GM23338 (cell line): ENCODE data around the gene PAQR4. TPM values are rescaled to one million over a fixed set of nuclear protein-coding genes. Genes with fewer than 3 reads are reported as not detected.

Source experiments
- ATAC-seq: fragments of 200-7000 bp; cut with Tn5 transposase; 3 replicates; pipeline ENCODE4 v1.9.1; 2020
- DNase-seq: peaks from one replicate; pipeline ENCODE4 v3.0.0-alpha.2; 2015; ENCODE audit warnings: low spot score
- H2AFZ ChIP-seq: fragments of 200-600 bp; sonication (generic); 2 replicates; pipeline ENCODE4 v1.8.0; 2016; ENCODE audit warnings: antibody characterized with exemption, mild to moderate bottlenecking, moderate library complexity
- H3F3A ChIP-seq: fragments of 200-600 bp; sonication (generic); replicated peaks from 2 replicates; pipeline ENCODE4 v1.8.0; 2017; ENCODE audit warnings: antibody characterized with exemption, mixed run types, low read depth
- H3K27ac ChIP-seq: fragments of 200-600 bp; sonication (generic); 2 replicates; pipeline ENCODE4 v1.6.1; 2016; ENCODE audit warnings: low read depth
- H3K27me3 ChIP-seq: fragments of 200-600 bp; sonication (generic); 2 replicates; pipeline ENCODE4 v1.8.0; 2016; ENCODE audit warnings: mild to moderate bottlenecking, mixed run types, moderate library complexity; ENCODE audit not compliant: insufficient read depth
- H3K36me3 ChIP-seq: fragments of 200-600 bp; sonication (generic); 2 replicates; pipeline ENCODE4 v1.8.0; 2016; ENCODE audit warnings: mild to moderate bottlenecking; ENCODE audit not compliant: insufficient read depth
- H3K4me1 ChIP-seq: fragments of 200-600 bp; sonication (generic); 2 replicates; pipeline ENCODE4 v1.8.0; 2016; ENCODE audit warnings: mild to moderate bottlenecking, moderate library complexity; ENCODE audit not compliant: insufficient read depth
- H3K4me2 ChIP-seq: fragments of 200-600 bp; sonication (generic); 2 replicates; pipeline ENCODE4 v1.7.1; 2017; ENCODE audit warnings: mixed run types
- H3K4me3 ChIP-seq: fragments of 200-600 bp; sonication (generic); 2 replicates; pipeline ENCODE4 v1.6.1; 2016; ENCODE audit warnings: mixed run types
- H3K79me2 ChIP-seq: fragments of 200-600 bp; sonication (generic); replicated peaks from 2 replicates; pipeline ENCODE4 v1.8.0; 2017; ENCODE audit warnings: mild to moderate bottlenecking; ENCODE audit not compliant: insufficient read depth
- H3K9me2 ChIP-seq: fragments of 200-600 bp; sonication (generic); 2 replicates; pipeline ENCODE4 v1.8.0; 2017; ENCODE audit not compliant: insufficient read depth
- H4K20me1 ChIP-seq: fragments of 200-600 bp; sonication (generic); replicated peaks from 2 replicates; pipeline ENCODE4 v1.8.0; 2017; ENCODE audit warnings: mild to moderate bottlenecking; ENCODE audit not compliant: insufficient read depth
- H3K27ac Mint-ChIP-seq: 2 replicates; pipeline ENCODE4 v1.8.0; 2020; ENCODE audit warnings: inconsistent platforms, mild to moderate bottlenecking, moderate library complexity, mixed read lengths
- H3K27me3 Mint-ChIP-seq: 3 replicates; pipeline ENCODE4 v1.8.0; 2022; ENCODE audit warnings: low read depth, mild to moderate bottlenecking, moderate library complexity, mixed read lengths, inconsistent platforms; ENCODE audit not compliant: insufficient read depth, poor library complexity
- H3K36me3 Mint-ChIP-seq: 3 replicates; pipeline ENCODE4 v1.8.0; 2021; ENCODE audit warnings: low read depth, mild to moderate bottlenecking, inconsistent platforms, moderate library complexity, mixed read lengths
- H3K4me1 Mint-ChIP-seq: 3 replicates; pipeline ENCODE4 v1.8.0; 2020; ENCODE audit warnings: mild to moderate bottlenecking, inconsistent platforms, mixed read lengths
- H3K4me3 Mint-ChIP-seq: 3 replicates; pipeline ENCODE4 v1.8.0; 2021; ENCODE audit warnings: moderate library complexity, mild to moderate bottlenecking, inconsistent platforms, mixed read lengths
- H3K9me3 Mint-ChIP-seq: 3 replicates; pipeline ENCODE4 v1.8.0; 2020; ENCODE audit warnings: moderate library complexity, mild to moderate bottlenecking, inconsistent platforms, mixed read lengths
- CREB1 ChIP-seq: fragments of 250-450 bp; sonication (Bioruptor Pico); IDR thresholded peaks from 2 replicates; pipeline ENCODE4 v1.5.0; 2020; ENCODE audit warnings: low read depth, mild to moderate bottlenecking, moderate library complexity
- EZH2 ChIP-seq: fragments of 200-600 bp; sonication (generic); IDR thresholded peaks from one replicate; pipeline ENCODE4 v1.8.0; 2017; ENCODE audit warnings: antibody characterized with exemption, mild to moderate bottlenecking, low read depth; ENCODE audit not compliant: unreplicated experiment
- NANOG ChIP-seq: IDR thresholded peaks from 2 replicates; pipeline ENCODE4 v1.6.1; 2016; ENCODE audit warnings: antibody characterized with exemption, borderline replicate concordance
- POLR2AphosphoS5 ChIP-seq: IDR thresholded peaks from 2 replicates; pipeline ENCODE4 v1.6.1; 2016; ENCODE audit warnings: antibody characterized with exemption, low read depth
- STAT1 ChIP-seq: IDR thresholded peaks from one replicate; pipeline ENCODE4 v1.6.1; 2016; ENCODE audit warnings: antibody characterized with exemption; ENCODE audit not compliant: unreplicated experiment
- ZNF114 ChIP-seq: fragments of 250-450 bp; sonication (Bioruptor Pico); IDR thresholded peaks from 2 replicates; pipeline ENCODE4 v1.5.0; 2020; ENCODE audit warnings: mild to moderate bottlenecking, moderate library complexity
- ZNF331 ChIP-seq: fragments of 250-450 bp; sonication (Bioruptor Pico); IDR thresholded peaks from 2 replicates; pipeline ENCODE4 v1.5.0; 2020; ENCODE audit warnings: low read depth, mild to moderate bottlenecking, moderate library complexity
- polyA plus RNA-seq: library from polyadenylated mRNA; unstranded; fragments of >200 nt; fragmentation: Nextera tagmentation; extraction: Ambion mirVana; gene quantifications from 2 replicates; pipeline ENCODE4 v1.2.1, GENCODE V29; 2016
- total RNA-seq: library from RNA; depleted of rRNA; stranded (reverse); fragments of >200 nt; shearing (Covaris generic); gene quantifications from 2 replicates; pipeline ENCODE4 v1.2.3, GENCODE V29; 2014
- TF ChIP-seq, protein P1 (sequence below), 2 experiments: fragments of 200-600 bp in 1 of 2; sonication (generic) in 1 of 2; conservative IDR thresholded peaks; 2 replicates each; pipeline versions ENCODE4 v1.5.1 to v1.6.1; 2016 to 2017; ENCODE audit warnings: antibody characterized with exemption in 2 of 2, low read depth in 2 of 2, mild to moderate bottlenecking in 2 of 2, moderate library complexity in 1 of 2
- TF ChIP-seq, protein P2 (sequence below): fragments of 250-450 bp; sonication (Bioruptor Pico); IDR thresholded peaks from 2 replicates; pipeline ENCODE4 v1.5.0; 2020; ENCODE audit warnings: mild to moderate bottlenecking, moderate library complexity

Gene PAQR4
- total and polyA plus RNA-seq, 2 experiments from 2014 or later, result 7.0 to 29.3 TPM

DNA sequence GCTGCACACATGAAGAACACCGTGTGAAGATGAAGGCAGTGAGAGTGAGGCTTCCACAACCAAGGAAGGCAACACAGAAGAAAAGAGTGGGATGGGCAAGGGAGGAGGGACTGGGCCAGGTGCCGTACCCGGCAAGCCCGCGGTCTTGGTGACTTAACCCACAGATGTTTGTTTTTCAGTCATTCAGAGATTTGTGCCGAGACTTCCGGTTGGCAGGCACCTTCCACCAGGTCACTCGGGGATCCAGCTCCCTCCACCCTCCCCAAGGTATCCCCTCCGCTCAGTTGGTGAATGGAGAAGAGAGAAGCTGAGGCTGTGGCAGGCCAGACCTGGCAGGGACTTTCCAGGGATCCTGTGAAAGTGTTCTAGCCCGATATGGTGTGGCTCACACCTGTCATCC lies 9.9 kb upstream of the PAQR4 start:
- TF ChIP-seq, protein P1, sequence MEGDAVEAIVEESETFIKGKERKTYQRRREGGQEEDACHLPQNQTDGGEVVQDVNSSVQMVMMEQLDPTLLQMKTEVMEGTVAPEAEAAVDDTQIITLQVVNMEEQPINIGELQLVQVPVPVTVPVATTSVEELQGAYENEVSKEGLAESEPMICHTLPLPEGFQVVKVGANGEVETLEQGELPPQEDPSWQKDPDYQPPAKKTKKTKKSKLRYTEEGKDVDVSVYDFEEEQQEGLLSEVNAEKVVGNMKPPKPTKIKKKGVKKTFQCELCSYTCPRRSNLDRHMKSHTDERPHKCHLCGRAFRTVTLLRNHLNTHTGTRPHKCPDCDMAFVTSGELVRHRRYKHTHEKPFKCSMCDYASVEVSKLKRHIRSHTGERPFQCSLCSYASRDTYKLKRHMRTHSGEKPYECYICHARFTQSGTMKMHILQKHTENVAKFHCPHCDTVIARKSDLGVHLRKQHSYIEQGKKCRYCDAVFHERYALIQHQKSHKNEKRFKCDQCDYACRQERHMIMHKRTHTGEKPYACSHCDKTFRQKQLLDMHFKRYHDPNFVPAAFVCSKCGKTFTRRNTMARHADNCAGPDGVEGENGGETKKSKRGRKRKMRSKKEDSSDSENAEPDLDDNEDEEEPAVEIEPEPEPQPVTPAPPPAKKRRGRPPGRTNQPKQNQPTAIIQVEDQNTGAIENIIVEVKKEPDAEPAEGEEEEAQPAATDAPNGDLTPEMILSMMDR (conservative IDR thresholded peaks at IDR 0.05; ENCODE audit: low read depth in 2 of 2), result no peak
- no peak for TF ChIP-seq NANOG
- TF ChIP-seq STAT1, result no peak
- TF ChIP-seq, protein P2, sequence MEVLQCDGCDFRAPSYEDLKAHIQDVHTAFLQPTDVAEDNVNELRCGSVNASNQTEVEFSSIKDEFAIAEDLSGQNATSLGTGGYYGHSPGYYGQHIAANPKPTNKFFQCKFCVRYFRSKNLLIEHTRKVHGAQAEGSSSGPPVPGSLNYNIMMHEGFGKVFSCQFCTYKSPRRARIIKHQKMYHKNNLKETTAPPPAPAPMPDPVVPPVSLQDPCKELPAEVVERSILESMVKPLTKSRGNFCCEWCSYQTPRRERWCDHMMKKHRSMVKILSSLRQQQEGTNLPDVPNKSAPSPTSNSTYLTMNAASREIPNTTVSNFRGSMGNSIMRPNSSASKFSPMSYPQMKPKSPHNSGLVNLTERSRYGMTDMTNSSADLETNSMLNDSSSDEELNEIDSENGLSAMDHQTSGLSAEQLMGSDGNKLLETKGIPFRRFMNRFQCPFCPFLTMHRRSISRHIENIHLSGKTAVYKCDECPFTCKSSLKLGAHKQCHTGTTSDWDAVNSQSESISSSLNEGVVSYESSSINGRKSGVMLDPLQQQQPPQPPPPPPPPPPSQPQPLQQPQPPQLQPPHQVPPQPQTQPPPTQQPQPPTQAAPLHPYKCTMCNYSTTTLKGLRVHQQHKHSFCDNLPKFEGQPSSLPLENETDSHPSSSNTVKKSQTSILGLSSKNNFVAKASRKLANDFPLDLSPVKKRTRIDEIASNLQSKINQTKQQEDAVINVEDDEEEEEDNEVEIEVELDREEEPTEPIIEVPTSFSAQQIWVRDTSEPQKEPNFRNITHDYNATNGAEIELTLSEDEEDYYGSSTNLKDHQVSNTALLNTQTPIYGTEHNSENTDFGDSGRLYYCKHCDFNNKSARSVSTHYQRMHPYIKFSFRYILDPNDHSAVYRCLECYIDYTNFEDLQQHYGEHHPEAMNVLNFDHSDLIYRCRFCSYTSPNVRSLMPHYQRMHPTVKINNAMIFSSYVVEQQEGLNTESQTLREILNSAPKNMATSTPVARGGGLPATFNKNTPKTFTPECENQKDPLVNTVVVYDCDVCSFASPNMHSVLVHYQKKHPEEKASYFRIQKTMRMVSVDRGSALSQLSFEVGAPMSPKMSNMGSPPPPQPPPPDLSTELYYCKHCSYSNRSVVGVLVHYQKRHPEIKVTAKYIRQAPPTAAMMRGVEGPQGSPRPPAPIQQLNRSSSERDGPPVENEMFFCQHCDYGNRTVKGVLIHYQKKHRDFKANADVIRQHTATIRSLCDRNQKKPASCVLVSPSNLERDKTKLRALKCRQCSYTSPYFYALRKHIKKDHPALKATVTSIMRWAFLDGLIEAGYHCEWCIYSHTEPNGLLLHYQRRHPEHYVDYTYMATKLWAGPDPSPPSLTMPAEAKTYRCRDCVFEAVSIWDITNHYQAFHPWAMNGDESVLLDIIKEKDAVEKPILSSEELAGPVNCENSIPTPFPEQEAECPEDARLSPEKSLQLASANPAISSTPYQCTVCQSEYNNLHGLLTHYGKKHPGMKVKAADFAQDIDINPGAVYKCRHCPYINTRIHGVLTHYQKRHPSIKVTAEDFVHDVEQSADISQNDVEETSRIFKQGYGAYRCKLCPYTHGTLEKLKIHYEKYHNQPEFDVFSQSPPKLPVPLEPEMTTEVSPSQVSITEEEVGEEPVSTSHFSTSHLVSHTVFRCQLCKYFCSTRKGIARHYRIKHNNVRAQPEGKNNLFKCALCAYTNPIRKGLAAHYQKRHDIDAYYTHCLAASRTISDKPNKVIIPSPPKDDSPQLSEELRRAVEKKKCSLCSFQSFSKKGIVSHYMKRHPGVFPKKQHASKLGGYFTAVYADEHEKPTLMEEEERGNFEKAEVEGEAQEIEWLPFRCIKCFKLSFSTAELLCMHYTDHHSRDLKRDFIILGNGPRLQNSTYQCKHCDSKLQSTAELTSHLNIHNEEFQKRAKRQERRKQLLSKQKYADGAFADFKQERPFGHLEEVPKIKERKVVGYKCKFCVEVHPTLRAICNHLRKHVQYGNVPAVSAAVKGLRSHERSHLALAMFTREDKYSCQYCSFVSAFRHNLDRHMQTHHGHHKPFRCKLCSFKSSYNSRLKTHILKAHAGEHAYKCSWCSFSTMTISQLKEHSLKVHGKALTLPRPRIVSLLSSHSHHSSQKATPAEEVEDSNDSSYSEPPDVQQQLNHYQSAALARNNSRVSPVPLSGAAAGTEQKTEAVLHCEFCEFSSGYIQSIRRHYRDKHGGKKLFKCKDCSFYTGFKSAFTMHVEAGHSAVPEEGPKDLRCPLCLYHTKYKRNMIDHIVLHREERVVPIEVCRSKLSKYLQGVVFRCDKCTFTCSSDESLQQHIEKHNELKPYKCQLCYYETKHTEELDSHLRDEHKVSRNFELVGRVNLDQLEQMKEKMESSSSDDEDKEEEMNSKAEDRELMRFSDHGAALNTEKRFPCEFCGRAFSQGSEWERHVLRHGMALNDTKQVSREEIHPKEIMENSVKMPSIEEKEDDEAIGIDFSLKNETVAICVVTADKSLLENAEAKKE, result no peak
- no peak for TF ChIP-seq POLR2AphosphoS5
- no peak for TF ChIP-seq ZNF114 (CRISPR knock-in tag)
- no peak for TF ChIP-seq ZNF331
- no peak for TF ChIP-seq CREB1 (CRISPR knock-in tag)
- no peak for TF ChIP-seq EZH2
- DNase-seq (no peak), ATAC-seq (no peak)
- Histone ChIP-seq H3K4me1 (peaks cover 20% of the 10 kb centered on the region; the same call in 1 of the 2 replicates), H4K20me1 (no peaks in the 10 kb centered on the region), H3K27me3 (peaks cover 14% of the 10 kb centered on the region), H2AFZ (no peak overlapping the region), H3K36me3 (no peaks in the 10 kb centered on the region), H3K4me3 (no peak overlapping the region), H3F3A (peaks cover 18% of the 10 kb centered on the region), H3K27ac (no peak overlapping the region), H3K9me2 (no peaks in the 10 kb centered on the region), H3K4me2 (no peak overlapping the region), H3K79me2 (no peaks in the 10 kb centered on the region)
- Mint-ChIP-seq H3K36me3 (no peaks in the 10 kb centered on the region), H3K27me3 (peaks cover 16% of the 10 kb centered on the region), H3K4me3 (no peak overlapping the region), H3K9me3 (no peaks in the 10 kb centered on the region), H3K27ac (no peak overlapping the region), H3K4me1 (peaks cover 19% of the 10 kb centered on the region)
